ENCODE data around the gene DCDC2B.

DCDC2B gene

DNA sequence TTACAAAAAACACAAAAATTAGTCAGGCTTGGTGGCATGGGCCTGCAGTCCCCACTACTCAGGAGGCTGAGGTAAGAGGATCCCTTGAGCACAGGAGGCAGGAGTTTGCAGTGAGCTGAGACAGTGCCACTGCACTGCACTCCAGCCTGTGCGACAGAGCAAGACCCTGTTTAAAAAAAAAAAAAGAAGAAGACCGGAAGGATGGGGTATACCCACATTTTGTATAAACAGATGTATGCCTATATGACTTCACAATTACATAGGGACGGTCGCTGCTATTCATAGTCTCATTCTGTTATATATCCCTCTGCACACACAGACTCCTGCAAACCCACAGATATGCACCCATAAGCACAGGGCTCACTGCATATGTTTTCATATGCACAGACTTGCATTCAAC lies 54.9 kb downstream of the DCDC2B start:
- no peak for DNase-seq
